Smooth muscle cell (in vitro differentiated cells): ENCODE measurements around the gene HIBCH. TPM values are rescaled to one million over a fixed set of nuclear protein-coding genes. Genes with fewer than 3 reads are reported as not detected.
"Not testable (repeated sequence)": the region's sequence is repeated elsewhere in the genome, so short reads cannot be mapped to it uniquely, and the experiment has no call there.

Experiments used
- DNase-seq: peaks from one replicate; lab custom pipeline; 2025; ENCODE audit not compliant: unreplicated experiment; lab: John Stamatoyannopoulos, UW
- H2AFZ ChIP-seq: fragments of 200-600 bp; sonication (generic); 2 replicates; pipeline ENCODE4 v1.6.0; 2016; ENCODE audit warnings: antibody characterized with exemption, low read depth, mild to moderate bottlenecking
- H3F3A ChIP-seq: fragments of 200-600 bp; sonication (generic); 2 replicates; pipeline ENCODE4 v1.6.0; 2017; ENCODE audit warnings: antibody characterized with exemption, low read depth
- H3K27ac ChIP-seq: fragments of 200-600 bp; sonication (generic); 2 replicates; pipeline ENCODE4 v1.5.1; 2016; ENCODE audit warnings: low read depth, mild to moderate bottlenecking
- H3K27me3 ChIP-seq: fragments of 200-600 bp; sonication (generic); 2 replicates; pipeline ENCODE4 v1.6.1; 2016; ENCODE audit warnings: low read depth, mild to moderate bottlenecking
- H3K36me3 ChIP-seq: fragments of 200-600 bp; sonication (generic); 2 replicates; pipeline ENCODE4 v1.5.1; 2016; ENCODE audit warnings: low read depth
- H3K4me1 ChIP-seq: fragments of 200-600 bp; sonication (generic); 2 replicates; pipeline ENCODE4 v1.5.1; 2016; ENCODE audit warnings: low read depth
- H3K4me2 ChIP-seq: fragments of 200-600 bp; sonication (generic); 2 replicates; pipeline ENCODE4 v1.6.0; 2016; ENCODE audit warnings: mild to moderate bottlenecking
- H3K4me3 ChIP-seq: fragments of 200-600 bp; sonication (generic); 2 replicates; pipeline ENCODE4 v1.5.1; 2016; ENCODE audit warnings: mild to moderate bottlenecking
- H3K79me2 ChIP-seq: fragments of 200-600 bp; sonication (generic); 2 replicates; pipeline ENCODE4 v1.6.0; 2016; ENCODE audit warnings: low read depth, mild to moderate bottlenecking
- H3K9ac ChIP-seq: fragments of 200-600 bp; sonication (generic); 2 replicates; pipeline ENCODE4 v1.6.0; 2016; ENCODE audit warnings: low read depth
- H3K9me3 ChIP-seq: fragments of 200-600 bp; sonication (generic); replicated peaks from 2 replicates; pipeline ENCODE4 v1.5.1; 2016; ENCODE audit warnings: low read depth
- H4K20me1 ChIP-seq: fragments of 200-600 bp; sonication (generic); 2 replicates; pipeline ENCODE4 v1.6.0; 2016; ENCODE audit warnings: low read depth
- WGBS: methylation state at CpG from one replicate; pipeline ENCODE4 v1.1.7; 2016; ENCODE audit warnings: low lambda C conversion rate; 5-methylcytosine and 5-hydroxymethylcytosine counted together
- polyA plus RNA-seq: library from polyadenylated mRNA; unstranded; fragments of >200 nt; fragmentation: Nextera tagmentation; extraction: Ambion mirVana; gene quantifications from 2 replicates; pipeline ENCODE4 v1.2.1, GENCODE V29; 2016
- total RNA-seq: library from RNA; depleted of rRNA; stranded (reverse); fragments of >200 nt; gene quantifications from 2 replicates; pipeline ENCODE4 v1.2.3, GENCODE V29; 2014
- TF ChIP-seq, protein P1 (sequence below): fragments of 200-600 bp; sonication (generic); IDR thresholded peaks from 2 replicates; pipeline ENCODE4 v1.5.1; 2017; ENCODE audit warnings: borderline replicate concordance, mild to moderate bottlenecking, antibody characterized with exemption; ENCODE audit not compliant: insufficient read depth, poor library complexity, severe bottlenecking

Gene HIBCH
- total and polyA plus RNA-seq, 2 experiments from 2014 or later: 16.6 to 18.1 TPM

DNA sequence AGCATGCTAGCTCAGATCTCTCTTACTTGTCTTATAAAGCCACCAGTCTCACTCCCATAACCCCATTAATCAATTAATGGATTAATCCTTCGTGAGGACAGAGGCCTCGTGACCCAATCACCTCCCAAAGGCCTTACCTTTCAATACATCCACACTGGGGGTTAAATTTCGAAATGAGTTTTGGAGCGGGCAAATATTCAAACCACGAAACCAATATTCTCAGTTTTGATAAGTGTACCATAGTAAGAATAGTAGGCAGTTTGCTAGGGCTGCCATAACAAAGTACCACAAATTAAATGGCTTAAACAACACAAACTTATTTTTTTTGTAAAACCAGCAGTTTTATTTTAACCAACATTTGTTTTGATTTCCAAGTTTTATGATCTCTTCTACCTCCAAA, 15.2 kb downstream of the HIBCH start:
- Histone ChIP-seq H3K36me3 (no peaks in the 10 kb centered on the region), H2AFZ (no peak overlapping the region), H4K20me1 (no peaks in the 10 kb centered on the region), H3K9me3 (no peaks in the 10 kb centered on the region), H3K4me2 (no peak overlapping the region), H3K27me3 (no peaks in the 10 kb centered on the region), H3F3A (no peaks in the 10 kb centered on the region), H3K27ac (no peak overlapping the region), H3K4me3 (no peak overlapping the region), H3K79me2 (peaks cover 7% of the 10 kb centered on the region), H3K4me1 (no peaks in the 10 kb centered on the region), H3K9ac (no peak overlapping the region)
- WGBS: 98% methylated on average over 5 of the region's 5 CpGs
- no peak for DNase-seq
- TF ChIP-seq, protein P1, sequence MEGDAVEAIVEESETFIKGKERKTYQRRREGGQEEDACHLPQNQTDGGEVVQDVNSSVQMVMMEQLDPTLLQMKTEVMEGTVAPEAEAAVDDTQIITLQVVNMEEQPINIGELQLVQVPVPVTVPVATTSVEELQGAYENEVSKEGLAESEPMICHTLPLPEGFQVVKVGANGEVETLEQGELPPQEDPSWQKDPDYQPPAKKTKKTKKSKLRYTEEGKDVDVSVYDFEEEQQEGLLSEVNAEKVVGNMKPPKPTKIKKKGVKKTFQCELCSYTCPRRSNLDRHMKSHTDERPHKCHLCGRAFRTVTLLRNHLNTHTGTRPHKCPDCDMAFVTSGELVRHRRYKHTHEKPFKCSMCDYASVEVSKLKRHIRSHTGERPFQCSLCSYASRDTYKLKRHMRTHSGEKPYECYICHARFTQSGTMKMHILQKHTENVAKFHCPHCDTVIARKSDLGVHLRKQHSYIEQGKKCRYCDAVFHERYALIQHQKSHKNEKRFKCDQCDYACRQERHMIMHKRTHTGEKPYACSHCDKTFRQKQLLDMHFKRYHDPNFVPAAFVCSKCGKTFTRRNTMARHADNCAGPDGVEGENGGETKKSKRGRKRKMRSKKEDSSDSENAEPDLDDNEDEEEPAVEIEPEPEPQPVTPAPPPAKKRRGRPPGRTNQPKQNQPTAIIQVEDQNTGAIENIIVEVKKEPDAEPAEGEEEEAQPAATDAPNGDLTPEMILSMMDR: no peak

DNA sequence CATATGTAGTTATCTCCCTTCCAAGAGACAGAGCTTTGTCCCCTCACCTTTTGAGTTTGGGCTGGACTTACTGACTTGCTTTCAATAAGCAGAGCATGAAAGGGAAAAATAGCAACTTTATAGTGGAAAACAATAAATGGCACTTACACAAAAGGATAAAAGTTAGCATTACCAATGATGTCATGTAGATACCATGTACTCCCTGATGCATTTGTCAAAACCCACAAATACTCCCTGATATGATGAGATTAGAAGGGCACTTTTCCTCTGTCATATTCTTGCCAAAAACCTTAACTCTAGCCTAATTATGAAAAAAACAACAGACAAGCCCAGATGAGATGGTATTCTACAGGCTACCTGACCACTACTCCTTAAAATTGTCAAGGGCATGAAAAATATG, 16.0 kb downstream of the HIBCH start:
- H3K4me2 ChIP-seq: no peak overlapping the region
- H3K36me3 ChIP-seq: no peaks in the 10 kb centered on the region
- no peaks in the 10 kb centered on the region for H3F3A ChIP-seq
- no peak overlapping the region for H3K27ac ChIP-seq
- H3K4me3 ChIP-seq: no peak overlapping the region
- H3K9ac ChIP-seq: no peak overlapping the region
- no peak overlapping the region for H2AFZ ChIP-seq
- H3K27me3 ChIP-seq: no peaks in the 10 kb centered on the region
- TF ChIP-seq, protein P1: no peak
- H3K9me3 ChIP-seq: no peaks in the 10 kb centered on the region
- H3K4me1 ChIP-seq: no peaks in the 10 kb centered on the region
- H4K20me1 ChIP-seq: no peaks in the 10 kb centered on the region
- peaks cover 4% of the 10 kb centered on the region for H3K79me2 ChIP-seq
- no peak for DNase-seq

DNA sequence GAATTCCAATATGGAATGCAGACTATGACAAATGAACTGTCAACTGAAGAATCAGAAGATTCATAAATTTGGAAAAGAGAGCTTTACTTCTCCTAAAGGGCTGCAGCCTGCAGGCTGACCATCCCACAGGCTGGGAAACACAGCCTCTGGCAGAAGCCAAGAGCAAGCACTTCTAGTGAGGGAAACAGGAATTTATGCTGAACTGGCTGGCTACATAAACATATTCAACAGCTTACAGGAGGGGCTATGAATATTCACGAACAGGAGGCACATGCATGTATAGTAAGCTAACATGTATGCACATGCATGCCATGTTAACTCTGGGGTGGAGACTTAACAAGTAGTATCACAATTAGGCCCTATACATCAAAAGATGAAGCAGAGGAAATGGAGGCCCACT, 17.6 kb downstream of the HIBCH start:
- 100% methylated on average over 1 of the region's 1 CpG for WGBS

DNA sequence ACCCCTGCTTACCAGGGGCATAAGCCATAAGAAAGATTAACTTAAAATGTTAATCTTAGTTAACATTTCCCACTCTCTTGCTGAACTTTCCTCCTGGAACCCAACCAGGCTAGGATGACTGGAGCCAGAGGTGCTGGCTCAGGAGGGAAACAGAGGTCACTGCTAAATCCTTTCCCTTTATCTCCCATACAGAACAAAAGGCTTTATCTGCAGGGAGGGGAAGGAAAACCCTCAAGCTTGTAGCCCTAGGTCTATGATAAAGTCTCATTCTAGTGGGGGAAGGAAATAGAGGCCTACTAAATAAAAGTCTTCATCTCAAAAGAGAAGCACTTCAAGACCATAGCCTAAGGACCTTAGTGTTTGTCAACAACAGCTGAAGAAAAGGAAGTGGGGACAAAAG, 18.6 kb downstream of the HIBCH start:
- H3F3A ChIP-seq: no peaks in the 10 kb centered on the region
- no peaks in the 10 kb centered on the region for H3K9me3 ChIP-seq
- H3K9ac ChIP-seq: no peak overlapping the region
- TF ChIP-seq, protein P1: no peak
- H3K79me2 ChIP-seq: peaks cover 3% of the 10 kb centered on the region
- H2AFZ ChIP-seq: no peak overlapping the region
- H4K20me1 ChIP-seq: no peaks in the 10 kb centered on the region
- H3K27ac ChIP-seq: no peak overlapping the region
- no peaks in the 10 kb centered on the region for H3K27me3 ChIP-seq
- H3K36me3 ChIP-seq: no peaks in the 10 kb centered on the region
- no peak overlapping the region for H3K4me3 ChIP-seq
- H3K4me1 ChIP-seq: no peaks in the 10 kb centered on the region
- H3K4me2 ChIP-seq: no peak overlapping the region
- DNase-seq: no peak

More for the DNA sequence above, 17.6 kb downstream of the HIBCH start:
- H3K9me3 ChIP-seq: no peaks in the 10 kb centered on the region
- H2AFZ ChIP-seq: no peak overlapping the region
- H3K79me2 ChIP-seq: peaks cover 3% of the 10 kb centered on the region
- no peak overlapping the region for H3K9ac ChIP-seq
- H3K27me3 ChIP-seq: no peaks in the 10 kb centered on the region
- no peak overlapping the region for H3K4me2 ChIP-seq
- H3F3A ChIP-seq: no peaks in the 10 kb centered on the region
- H3K27ac ChIP-seq: no peak overlapping the region
- H4K20me1 ChIP-seq: no peaks in the 10 kb centered on the region
- DNase-seq: no peak
- H3K4me1 ChIP-seq: no peaks in the 10 kb centered on the region
- TF ChIP-seq, protein P1: no peak
- H3K4me3 ChIP-seq: no peak overlapping the region
- H3K36me3 ChIP-seq: no peaks in the 10 kb centered on the region

DNA sequence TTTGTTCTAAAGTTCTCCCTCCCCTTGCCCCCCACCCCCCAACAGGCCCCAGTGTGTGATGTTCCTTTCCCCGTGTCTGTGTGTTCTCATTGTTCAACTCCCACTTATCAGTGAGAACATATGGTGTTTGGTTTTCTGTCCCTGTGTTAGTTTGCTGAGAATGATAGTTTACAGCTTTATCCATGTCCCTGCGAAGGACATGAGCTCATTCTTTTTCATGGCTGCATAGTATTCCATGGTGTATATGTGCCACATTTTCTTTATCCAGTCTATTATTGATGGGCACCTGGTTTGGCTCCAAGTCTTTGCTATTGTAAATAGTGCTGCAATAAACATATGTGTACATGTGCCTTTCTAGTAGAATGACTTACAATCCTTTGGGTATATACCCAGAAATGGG, 21.7 kb downstream of the HIBCH start:
- H3K4me3 ChIP-seq, H2AFZ ChIP-seq, H3K4me2 ChIP-seq, H3K9me3 ChIP-seq, H3K27ac ChIP-seq, H3K36me3 ChIP-seq, H3K27me3 ChIP-seq, H3K79me2 ChIP-seq, DNase-seq, H3K4me1 ChIP-seq, H4K20me1 ChIP-seq, H3F3A ChIP-seq, H3K9ac ChIP-seq: not testable (repeated sequence)
- 90% methylated on average over 2 of the region's 2 CpGs for WGBS
